Epithelial cell of proximal tubule (primary cell): ENCODE measurements around the gene FHOD3. TPM values are rescaled to one million over a fixed set of nuclear protein-coding genes. Genes with fewer than 3 reads are reported as not detected.

Experiments used
- DNase-seq: peaks from one replicate; pipeline ENCODE4 v3.0.0-alpha.2; 2011; ENCODE audit warnings: low read depth
- H3K4me3 ChIP-seq: 2 replicates; pipeline ENCODE4 v1.5.1; 2011; ENCODE audit warnings: low read depth, mild to moderate bottlenecking, low read length
- total RNA-seq: library from RNA; depleted of rRNA; stranded (reverse); fragments of >200 nt; gene quantifications from 2 replicates; pipeline ENCODE4 v1.2.3, GENCODE V29; 2015
- TF ChIP-seq, protein P1 (sequence below): conservative IDR thresholded peaks from 2 replicates; pipeline ENCODE4 v1.5.1; 2012; ENCODE audit warnings: low read depth, mild to moderate bottlenecking, low read length

The FHOD3 gene
- total RNA-seq, 1 donor from 2014 or later: 27.3 TPM

GRCh38 chr18:36819621-36820020, 522.1 kb downstream of the FHOD3 start:
- H3K4me3 ChIP-seq: no peak overlapping the region
- TF ChIP-seq, protein P1, sequence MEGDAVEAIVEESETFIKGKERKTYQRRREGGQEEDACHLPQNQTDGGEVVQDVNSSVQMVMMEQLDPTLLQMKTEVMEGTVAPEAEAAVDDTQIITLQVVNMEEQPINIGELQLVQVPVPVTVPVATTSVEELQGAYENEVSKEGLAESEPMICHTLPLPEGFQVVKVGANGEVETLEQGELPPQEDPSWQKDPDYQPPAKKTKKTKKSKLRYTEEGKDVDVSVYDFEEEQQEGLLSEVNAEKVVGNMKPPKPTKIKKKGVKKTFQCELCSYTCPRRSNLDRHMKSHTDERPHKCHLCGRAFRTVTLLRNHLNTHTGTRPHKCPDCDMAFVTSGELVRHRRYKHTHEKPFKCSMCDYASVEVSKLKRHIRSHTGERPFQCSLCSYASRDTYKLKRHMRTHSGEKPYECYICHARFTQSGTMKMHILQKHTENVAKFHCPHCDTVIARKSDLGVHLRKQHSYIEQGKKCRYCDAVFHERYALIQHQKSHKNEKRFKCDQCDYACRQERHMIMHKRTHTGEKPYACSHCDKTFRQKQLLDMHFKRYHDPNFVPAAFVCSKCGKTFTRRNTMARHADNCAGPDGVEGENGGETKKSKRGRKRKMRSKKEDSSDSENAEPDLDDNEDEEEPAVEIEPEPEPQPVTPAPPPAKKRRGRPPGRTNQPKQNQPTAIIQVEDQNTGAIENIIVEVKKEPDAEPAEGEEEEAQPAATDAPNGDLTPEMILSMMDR: no peak
- no peak for DNase-seq

- TF ChIP-seq, protein P1: no peak
- no peak for DNase-seq
- H3K4me3 ChIP-seq: no peak overlapping the region
Measured at GRCh38 chr18:36821681-36822080, 524.2 kb downstream of the FHOD3 start.

- TF ChIP-seq, protein P1: no peak
- DNase-seq: no peak
- no peak overlapping the region for H3K4me3 ChIP-seq
Measured at GRCh38 chr18:36825526-36825925, 528.0 kb downstream of the FHOD3 start.

DNA sequence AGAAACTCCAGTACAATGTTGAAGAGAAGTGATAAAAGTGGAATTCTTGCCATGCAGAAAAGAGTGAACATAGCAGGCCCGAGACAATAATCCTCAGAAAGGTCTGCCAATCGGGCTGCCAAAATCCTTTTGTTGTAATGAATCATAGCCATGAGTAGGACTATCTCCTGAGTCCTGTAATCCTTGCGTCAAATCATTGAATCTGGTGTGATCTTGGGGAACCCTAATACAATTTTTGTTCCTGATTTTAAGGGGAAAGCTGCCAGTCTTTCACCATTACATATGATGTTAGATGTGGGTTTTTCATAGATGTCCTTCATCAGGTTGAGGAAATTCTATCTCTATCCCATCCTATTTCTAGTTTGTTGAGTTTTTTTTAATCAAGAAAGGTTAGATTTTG, 529.0 kb downstream of the FHOD3 start:
- H3K4me3 ChIP-seq: no peak overlapping the region
- no peak for DNase-seq
- TF ChIP-seq, protein P1: no peak

DNA sequence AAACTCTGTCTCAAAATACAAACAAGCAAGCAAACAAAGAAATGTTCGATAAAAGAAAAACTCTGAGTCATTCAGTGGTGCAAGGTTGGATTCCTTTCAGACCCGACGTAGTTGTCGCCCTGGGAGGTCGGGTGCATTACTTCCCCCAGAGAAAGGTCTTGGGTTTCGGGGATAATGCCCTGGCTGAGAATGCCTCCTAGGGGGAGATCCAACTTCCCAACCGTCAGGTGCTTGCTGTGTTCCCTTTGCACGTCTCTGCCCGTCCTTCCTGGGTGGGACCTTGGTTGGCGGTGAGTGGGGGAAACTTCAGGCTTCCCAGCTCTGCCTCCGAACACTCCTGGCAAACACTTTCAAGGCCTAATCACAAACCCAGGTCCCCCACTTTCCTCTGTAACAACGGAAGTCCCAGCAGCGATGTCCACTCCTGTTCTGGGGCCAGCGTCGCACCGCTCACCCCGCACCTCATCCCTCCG, 530.7 kb downstream of the FHOD3 start:
- no peak for DNase-seq
- peak overlapping the region; percentile 79 for H3K4me3 ChIP-seq
- TF ChIP-seq, protein P1: no peak

GRCh38 chr18:36828630-36829361, 531.3 kb downstream of the FHOD3 start, which contains the start of the genes KIAA1328 and TPGS2:
KIAA1328 (plus strand) TSS chr18:36829127; CDS start chr18:36829139, 12 bp downstream.
TPGS2 (minus strand) TSS chr18:36829002; CDS start chr18:36828767, 235 bp downstream.
- H3K4me3 ChIP-seq: peak within 1 kb of the TSS; percentile 79
- TF ChIP-seq, protein P1: peak; percentile 40
- no peak for DNase-seq

Other genes starting within 250 kb of the FHOD3 start
- 41.3 and 45.4 TPM in 2 replicates for gene RPRD1A, start 230.2 kb upstream of the FHOD3 start, total RNA-seq
- gene SLC39A6, start 168.4 kb upstream of the FHOD3 start, total RNA-seq: 66.8 and 83.7 TPM in 2 replicates
- 45.1 and 46.1 TPM in 2 replicates for gene ELP2, start 167.8 kb upstream of the FHOD3 start, total RNA-seq
- gene MOCOS, start 110.2 kb upstream of the FHOD3 start, total RNA-seq: 5.7 and 14.8 TPM in 2 replicates